ENCODE measurements around the gene FIGNL2. TPM values are rescaled to one million over a fixed set of nuclear protein-coding genes. Genes with fewer than 3 reads are reported as not detected.

FIGNL2 gene
- total and polyA plus RNA-seq, 2 of the 4 experiments (the other 2 are of a cell fraction): under 0.01 to 0.12 TPM

- Histone ChIP-seq H4K91ac (ENCODE audit: insufficient read depth, low read depth, low read length) (peak overlapping the region; percentile 48), H3K27ac (ENCODE audit: insufficient read depth, low read length) (no peak overlapping the region; the same call in 1 of the 2 replicates), H3K79me1 (ENCODE audit: low read depth in 1 of 2, low read length in 2 of 2) (no peaks in the 10 kb centered on the region), H2BK120ac (ENCODE audit: low read depth, low read length) (peak overlapping the region; percentile 81), H2BK5ac (ENCODE audit: low read depth, low read length, poor library complexity, severe bottlenecking) (no peak overlapping the region), H3K14ac (replicated peaks; ENCODE audit: low read depth, low read length) (peak overlapping the region; percentile 62; the same call in 1 of the 2 replicates), H4K5ac (ENCODE audit: low read depth, low read length) (peak overlapping the region; percentile 15; the same call in 1 of the 2 replicates), H2BK15ac (ENCODE audit: low read depth, low read length) (peak overlapping the region; percentile 76; the same call in 2 of the 3 replicates), H2AK5ac (ENCODE audit: low read depth, low read length) (peak overlapping the region; percentile 76), H4K20me1 (ENCODE audit: insufficient read depth, low read length) (no peaks in the 10 kb centered on the region), H2AK9ac (replicated peaks; ENCODE audit: low read depth, low read length, poor library complexity) (peak overlapping the region; percentile 66), H3K9me3 (ENCODE audit: control insufficient read depth, insufficient read depth, low read length) (no peaks in the 10 kb centered on the region), H3K9ac (ENCODE audit: low read depth, low read length) (no peak overlapping the region), H2BK20ac (ENCODE audit: low read depth, low read length) (peak overlapping the region; percentile 67), H4K8ac (ENCODE audit: low read depth in 2 of 2, low read length in 2 of 2) (peak overlapping the region in 1 of 2 experiments; percentile 77; a peak in 2 of 4 replicates), H3K9me1 (ENCODE audit: insufficient read depth, low read length) (peaks cover 15% of the 10 kb centered on the region; the same call in 1 of the 2 replicates), H3K56ac (ENCODE audit: extremely low read depth, insufficient read depth, low read length) (no peak overlapping the region), H3K4me1 (ENCODE audit: control insufficient read depth, insufficient read depth, low read length) (peaks cover 6% of the 10 kb centered on the region; the same call in 1 of the 2 replicates), H3K4me2 (ENCODE audit: low read depth, low read length) (no peak overlapping the region), H2AFZ (replicated peaks; ENCODE audit: low read length, poor library complexity) (peak overlapping the region; percentile 91), H3K27me3 (ENCODE audit: control insufficient read depth, insufficient read depth, low read length) (no peaks in the 10 kb centered on the region), H3K4me3 (ENCODE audit: insufficient read depth, low read depth, low read length) (no peak overlapping the region), H3K18ac (ENCODE audit: low read depth, low read length) (no peak overlapping the region), H3K36me3 (ENCODE audit: control insufficient read depth, insufficient read depth, low read length) (no peaks in the 10 kb centered on the region), H3K23ac (ENCODE audit: low read depth, low read length) (no peak overlapping the region), H3K4ac (ENCODE audit: low read depth, low read length) (peak overlapping the region; percentile 66)
- WGBS, 2 experiments (ENCODE audit: extremely low coverage in 2 of 2, insufficient read length in 1 of 2): 89% methylated on average over 3 of the region's 8 CpGs; no CpG with 5 or more reads in 1 of the 2 experiments
- no TSS peak for BruUV-seq (replicated peaks)
- CTCF ChIA-PET: interaction anchor here (0.8 to 1.8 kb wide), 2 partner anchors 12 to 63 kb away, joined by 3 to 4 read pairs; partner anchors contain the start of gene ACVRL1
- in situ Hi-C loops (cut with MboI; ENCODE audit: low sequenced_read_pairs) (no loop called here), dilution Hi-C loops (cut with HindIII; ENCODE audit: low sequenced_read_pairs, unreplicated experiment) (no loop called here), intact Hi-C loops (cut with micrococcal nuclease) (loop anchor here (1.0 kb wide), 2 partner anchors 28 to 85 kb away; no protein-coding TSS in a partner anchor)
- no peak for TF ChIP-seq USF2 (IDR thresholded peaks at IDR 0.05; ENCODE audit: low read depth, low read length)
- TF ChIP-seq MXI1 (IDR thresholded peaks at IDR 0.05; ENCODE audit: borderline replicate concordance, low read depth, low read length): no peak
- no peak for TF ChIP-seq POLR2A (IDR thresholded peaks at IDR 0.05; ENCODE audit: low read depth, low read length)
- TF ChIP-seq CEBPB (IDR thresholded peaks at IDR 0.05; ENCODE audit: low read depth, low read length): no peak
- no peak for TF ChIP-seq MAZ (IDR thresholded peaks at IDR 0.05; ENCODE audit: borderline replicate concordance, low read depth, low read length)
- TF ChIP-seq RFX5 (IDR thresholded peaks at IDR 0.05; ENCODE audit: low read depth, low read length): no peak
- no peak for TF ChIP-seq NFE2L2 (IDR thresholded peaks at IDR 0.05; ENCODE audit: low read depth, low read length)
- no peak for TF ChIP-seq SMC3 (IDR thresholded peaks at IDR 0.05; ENCODE audit: low read depth, low read length)
- no peak for TF ChIP-seq FOS (IDR thresholded peaks at IDR 0.05; ENCODE audit: low read depth, low read length)
- no peak for TF ChIP-seq CTCF (conservative IDR thresholded peaks at IDR 0.05; ENCODE audit: low read depth, low read length)
- TF ChIP-seq CHD1 (IDR thresholded peaks at IDR 0.05; ENCODE audit: low read depth, low read length): no peak
- POLR2A ChIA-PET (ENCODE audit: unreplicated experiment): no interaction called here
- peak; percentile 4; the same call in 1 of the 2 replicates for ATAC-seq (ENCODE audit: low read depth)
- no peak for DNase-seq
Measured at GRCh38 chr12:51895378-51896135, 47.0 kb upstream of the FIGNL2 start.

Data from IMR-90 (cell line).